HepG2 (cell line): ENCODE results near the gene KCNJ1. TPM values are rescaled to one million over a fixed set of nuclear protein-coding genes. Genes with fewer than 3 reads are reported as not detected.

Source experiments
- ATAC-seq: fragments of 200-7000 bp; cut with Tn5 transposase; 3 replicates; pipeline ENCODE4 v1.9.1; 2020; ENCODE audit warnings: mild to moderate bottlenecking, moderate library complexity
- BruUV-seq: library from RNA; stranded (reverse); fragments of 400-500 nt; replicated peaks from 2 replicates; lab custom pipeline; 2021; lab: Mats Ljungman, UMichigan
- CTCF ChIA-PET: fragments of 300-600 bp; formaldehyde crosslinking; extraction: SDS; loops from one replicate; lab custom pipeline; 2021; ENCODE audit warnings: low total read pairs, inconsistent platforms, low intra/inter-chr PET ratio; lab: Yijun Ruan, JAX
- POLR2A ChIA-PET: fragments of 350-600 bp; sonication (Branson Sonifier 250); formaldehyde crosslinking; loops from one replicate; lab custom pipeline; 2020; ENCODE audit warnings: antibody characterized with exemption, inconsistent platforms; lab: Yijun Ruan, JAX
- DNase-seq: peaks from one replicate; pipeline ENCODE4 v3.0.0-alpha.2; 2015; ENCODE audit warnings: low spot score
- FAIRE-seq: peaks from 3 replicates; lab custom pipeline; 2011; peaks lifted over from hg19 to GRCh38; lab: Jason Lieb, UNC
- H2AFZ ChIP-seq: one replicate; pipeline ENCODE4 v1.6.1; 2011; ENCODE audit warnings: low read length, inconsistent platforms
- H3K27ac ChIP-seq: fragments of 300-600 bp; 3 replicates; pipeline ENCODE4 v1.8.0; 2011; ENCODE audit warnings: mixed run types, mild to moderate bottlenecking, mixed read lengths, low read length, inconsistent platforms; ENCODE audit not compliant: insufficient read depth; ENCODE audit errors: extremely low read length
- H3K27me3 ChIP-seq, 2 experiments: fragments of 200-600 bp in 1 of 2; 2 replicates in 1 of 2; 3 replicates in 1 of 2; pipeline versions ENCODE4 v1.6.0 to v1.8.0; 2011; ENCODE audit warnings: low read length in 2 of 2, mild to moderate bottlenecking in 2 of 2, moderate library complexity in 2 of 2, inconsistent platforms in 1 of 2; ENCODE audit not compliant: insufficient read depth in 2 of 2, control insufficient read depth in 1 of 2
- H3K36me3 ChIP-seq, 2 experiments: fragments of 200-600 bp in 1 of 2; replicated peaks in 1 of 2; 2 replicates in 1 of 2; 3 replicates in 1 of 2; pipeline versions ENCODE4 v1.5.1 to v1.8.0; 2011; ENCODE audit warnings: low read length in 2 of 2, inconsistent platforms in 1 of 2; ENCODE audit not compliant: insufficient read depth in 2 of 2, control insufficient read depth in 1 of 2
- H3K4me1 ChIP-seq: 2 replicates; pipeline ENCODE4 v1.5.1; 2012; ENCODE audit warnings: low read length, inconsistent platforms; ENCODE audit not compliant: insufficient read depth
- H3K4me2 ChIP-seq: 2 replicates; pipeline ENCODE4 v1.6.0; 2011; ENCODE audit warnings: low read depth, low read length, inconsistent platforms
- H3K4me3 ChIP-seq, 3 experiments: fragments of 200-600 bp in 1 of 3; sonication (generic), shearing (Covaris generic) in 1 of 3; replicated peaks in 1 of 3; 2 replicates each; pipeline ENCODE4 v1.5.1; 2011 to 2016; ENCODE audit warnings: low read length in 3 of 3, inconsistent platforms in 2 of 3, low read depth in 2 of 3, mild to moderate bottlenecking in 2 of 3, control low read depth in 1 of 3, mixed read lengths in 1 of 3; ENCODE audit not compliant: insufficient read depth in 1 of 3
- H3K79me2 ChIP-seq: one replicate; pipeline ENCODE4 v1.6.1; 2011; ENCODE audit warnings: low read length, inconsistent platforms; ENCODE audit not compliant: insufficient read depth
- H3K9ac ChIP-seq: 2 replicates; pipeline ENCODE4 v1.6.0; 2011; ENCODE audit warnings: mild to moderate bottlenecking, low read depth, low read length, inconsistent platforms; ENCODE audit not compliant: insufficient read depth
- H3K9me3 ChIP-seq: 2 replicates; pipeline ENCODE4 v1.5.1; 2012; ENCODE audit warnings: mild to moderate bottlenecking, low read length
- H4K20me1 ChIP-seq: 2 replicates; pipeline ENCODE4 v1.6.0; 2011; ENCODE audit warnings: inconsistent platforms, mild to moderate bottlenecking, low read length, moderate library complexity; ENCODE audit not compliant: insufficient read depth
- ARHGAP35 ChIP-seq: sonication (generic); formaldehyde crosslinking; IDR thresholded peaks from 2 replicates; pipeline ENCODE4 v1.9.0; 2022; ENCODE audit warnings: mild to moderate bottlenecking, inconsistent platforms, moderate library complexity, missing genetic modification reagents, borderline replicate concordance
- CBX1 ChIP-seq: IDR thresholded peaks from one replicate; pipeline ENCODE4 v1.6.1; 2016; ENCODE audit warnings: antibody characterized with exemption, low read depth
- IRF1 ChIP-seq: sonication (generic); formaldehyde crosslinking; IDR thresholded peaks from 2 replicates; pipeline ENCODE4 v1.4.0; 2020; ENCODE audit warnings: low read depth, mild to moderate bottlenecking, missing genetic modification reagents
- MBNL3 ChIP-seq: fragments of 250-450 bp; sonication (Bioruptor Pico); conservative IDR thresholded peaks from 2 replicates; pipeline ENCODE4 v1.8.0; 2022; ENCODE audit warnings: mild to moderate bottlenecking, inconsistent platforms
- PHF8 ChIP-seq: sonication (generic); formaldehyde crosslinking; IDR thresholded peaks from 2 replicates; pipeline ENCODE4 v1.5.0; 2020; ENCODE audit warnings: missing genetic modification reagents
- ZNF737 ChIP-seq: sonication (generic); formaldehyde crosslinking; IDR thresholded peaks from 2 replicates; pipeline ENCODE4 v1.5.0; 2020; ENCODE audit warnings: missing genetic modification reagents, mild to moderate bottlenecking, borderline replicate concordance
- WGBS: methylation state at CpG from one replicate; pipeline ENCODE4 v1.1.6; 2017; ENCODE audit warnings: low lambda C conversion rate; 5-methylcytosine and 5-hydroxymethylcytosine counted together
- in situ Hi-C: cut with HindIII; loops from 2 replicates; pipeline ENCODE4 v1.10.0; 2017; ENCODE audit warnings: low pct_unique_long_range_greater_than_20kb; ENCODE audit not compliant: extremely low pct_ligation_motif_present
- intact Hi-C: fragments of 100-400 bp; cut with micrococcal nuclease; formaldehyde crosslinking; loops from one replicate; pipeline ENCODE4 v1.10.0; 2022; ENCODE audit not compliant: unreplicated experiment
- polyA plus RNA-seq, 8 experiments: library from polyadenylated mRNA; depleted of rRNA in 3 of 8; stranded (reverse) in 7 of 8; unstranded in 1 of 8; fragments of >200 nt; fragmentation: Illumina TruSeq in 4 of 8; extraction: Trizol in 4 of 8; gene quantifications; 2 replicates each; pipeline versions ENCODE4 v1.2.1 to v1.2.3, GENCODE V29; 2011 to 2016; ENCODE audit warnings: low read depth in 4 of 8, missing spikeins in 1 of 8, mixed read lengths in 1 of 8; ENCODE audit not compliant: insufficient read depth in 1 of 8
- total RNA-seq, 5 experiments: library from RNA; depleted of rRNA; stranded (reverse); fragments of >200 nt; fragmentation: Illumina TruSeq; extraction: Trizol; gene quantifications; 2 replicates each; pipeline ENCODE4 v1.2.3, GENCODE V29; 2016; ENCODE audit warnings: low read depth in 1 of 5

KCNJ1 gene
- total and polyA plus RNA-seq, 2 of the 13 experiments (the other 11 are each of a cell fraction or from before 2014, with no cell fraction given), result not detected

GRCh38 chr11:128821556-128821955, 45.5 kb downstream of the KCNJ1 start (continued):
- TF ChIP-seq IRF1 (CRISPR knock-in tag) (no peak), CBX1 (no peak)
- TF ChIP-seq, all 625 proteins: peak for 0

- H2AFZ ChIP-seq, result no peak overlapping the region
- H3K4me1 ChIP-seq, result no peaks in the 10 kb centered on the region
- no peaks in the 10 kb centered on the region for H4K20me1 ChIP-seq
- ChIA-PET POLR2A (no interaction called here), CTCF (no interaction called here)
- no peak for ATAC-seq
- in situ Hi-C loops, result no loop called here
- H3K79me2 ChIP-seq, result no peaks in the 10 kb centered on the region
- no peaks in the 10 kb centered on the region for H3K9me3 ChIP-seq
- no peaks in the 10 kb centered on the region for H3K36me3 ChIP-seq
- BruUV-seq, result no TSS peak
- no peak overlapping the region for H3K4me2 ChIP-seq
- 27% methylated on average over 8 of the region's 8 CpGs for WGBS
- FAIRE-seq, result no peak
- no peak overlapping the region for H3K4me3 ChIP-seq
- intact Hi-C loops, result no loop called here
- TF ChIP-seq ZNF737 (CRISPR knock-in tag) (no peak), ARHGAP35 (CRISPR knock-in tag) (no peak), PHF8 (CRISPR knock-in tag) (no peak), MBNL3 (CRISPR knock-in tag) (no peak)
- no peak overlapping the region for H3K9ac ChIP-seq
- no peak overlapping the region for H3K27ac ChIP-seq
- peaks cover 2 to 21% of the 10 kb centered on the region in 2 experiments; a peak in 4 of 5 replicates for H3K27me3 ChIP-seq
- no peak for DNase-seq
Observed at GRCh38 chr11:128819198-128819597, 47.9 kb downstream of the KCNJ1 start.
